NCI-H2227 treated with DMSO at 0.1 percent for 48 hours (cell line): ENCODE measurements around the gene CDH4.

Experiments
- DNase-seq: peaks from one replicate; lab custom pipeline; 2025; lab: John Stamatoyannopoulos, UW

The CDH4 gene

GRCh38 chr20:61582196-61582923 is 330.3 kb downstream of the CDH4 start:
- DNase-seq = no peak

GRCh38 chr20:61583356-61583755 is 331.3 kb downstream of the CDH4 start:
- no peak for DNase-seq

- no peak for DNase-seq
Observed at GRCh38 chr20:61584851-61585250, 332.8 kb downstream of the CDH4 start.

- no peak for DNase-seq
Observed at GRCh38 chr20:61585764-61586163, 333.7 kb downstream of the CDH4 start.

GRCh38 chr20:61587036-61587435 is 335.0 kb downstream of the CDH4 start:
- DNase-seq = no peak

GRCh38 chr20:61587681-61588289 is 335.7 kb downstream of the CDH4 start:
- DNase-seq = no peak

GRCh38 chr20:61588411-61589385 is 336.6 kb downstream of the CDH4 start:
- no peak for DNase-seq

- no peak for DNase-seq
Observed at GRCh38 chr20:61590236-61590635, 338.2 kb downstream of the CDH4 start.

- no peak for DNase-seq
Observed at GRCh38 chr20:61593516-61593915, 341.5 kb downstream of the CDH4 start.

GRCh38 chr20:61594198-61594597 is 342.1 kb downstream of the CDH4 start:
- DNase-seq = no peak

GRCh38 chr20:61595216-61595615 is 343.2 kb downstream of the CDH4 start:
- no peak for DNase-seq

GRCh38 chr20:61596687-61597330 is 344.7 kb downstream of the CDH4 start:
- no peak for DNase-seq

GRCh38 chr20:61597996-61598395 is 345.9 kb downstream of the CDH4 start:
- no peak for DNase-seq

GRCh38 chr20:61598586-61598985 is 346.5 kb downstream of the CDH4 start:
- no peak for DNase-seq

GRCh38 chr20:61599061-61599531 is 347.0 kb downstream of the CDH4 start:
- no peak for DNase-seq

- peak; percentile 85 for DNase-seq
Observed at GRCh38 chr20:61599541-61599992, 347.5 kb downstream of the CDH4 start.

GRCh38 chr20:61600016-61600415 is 348.0 kb downstream of the CDH4 start:
- peak; percentile 85 for DNase-seq

GRCh38 chr20:61601361-61601760 is 349.3 kb downstream of the CDH4 start:
- no peak for DNase-seq

GRCh38 chr20:61601853-61602252 is 349.8 kb downstream of the CDH4 start:
- DNase-seq = no peak

GRCh38 chr20:61603715-61604114 is 351.7 kb downstream of the CDH4 start:
- no peak for DNase-seq

GRCh38 chr20:61604549-61604948 is 352.5 kb downstream of the CDH4 start:
- no peak for DNase-seq

GRCh38 chr20:61605283-61605682 is 353.2 kb downstream of the CDH4 start:
- no peak for DNase-seq
